ENCODE data around the gene PPP1R18. TPM values are rescaled to one million over a fixed set of nuclear protein-coding genes. Genes with fewer than 3 reads are reported as not detected.

The PPP1R18 gene
- total RNA-seq, 2 donors from 2014 or later = 12.2 to 21.9 TPM

DNA sequence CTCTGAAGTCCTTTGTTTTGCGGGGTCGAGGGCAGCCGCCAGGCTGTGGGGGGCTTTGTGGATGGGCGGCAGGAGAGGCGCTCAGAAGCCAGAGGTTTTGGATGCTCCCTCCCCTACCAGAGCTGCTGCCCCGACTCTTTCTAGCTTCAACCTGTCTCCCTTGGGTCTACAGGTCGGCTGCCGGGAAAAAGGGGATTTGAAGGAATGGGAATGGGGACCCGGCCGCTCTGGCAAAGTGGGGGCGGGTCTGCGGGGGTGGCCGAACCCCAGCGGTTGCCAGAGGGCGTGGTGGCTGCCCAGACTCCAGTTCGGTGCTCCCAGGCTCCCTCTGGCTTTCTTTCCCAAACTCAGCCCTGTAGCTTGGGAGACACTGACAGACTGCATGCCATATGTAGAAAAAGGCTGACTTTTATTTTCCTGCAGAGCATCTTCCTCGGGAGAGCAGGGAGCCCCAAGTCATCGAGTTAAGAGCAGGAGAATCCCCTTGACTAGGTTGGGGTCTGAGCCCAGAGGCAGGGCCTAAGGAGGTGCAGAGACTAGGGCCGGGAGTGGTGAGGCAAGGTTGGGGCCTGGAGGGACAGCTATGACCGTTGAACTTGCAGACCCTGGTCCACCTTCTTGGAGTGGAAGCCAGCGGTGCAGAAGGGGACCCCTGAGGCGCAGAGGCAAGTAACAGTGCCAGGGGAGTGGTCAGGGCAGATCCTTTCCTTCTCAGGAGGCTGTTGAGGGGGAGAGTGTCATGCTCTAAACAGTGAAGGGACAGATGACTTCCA lies 1.4 kb upstream of the PPP1R18 start:
- TF ChIP-seq POLR2AphosphoS5 (IDR thresholded peaks at IDR 0.05) = no peak
- TF ChIP-seq, protein P1, sequence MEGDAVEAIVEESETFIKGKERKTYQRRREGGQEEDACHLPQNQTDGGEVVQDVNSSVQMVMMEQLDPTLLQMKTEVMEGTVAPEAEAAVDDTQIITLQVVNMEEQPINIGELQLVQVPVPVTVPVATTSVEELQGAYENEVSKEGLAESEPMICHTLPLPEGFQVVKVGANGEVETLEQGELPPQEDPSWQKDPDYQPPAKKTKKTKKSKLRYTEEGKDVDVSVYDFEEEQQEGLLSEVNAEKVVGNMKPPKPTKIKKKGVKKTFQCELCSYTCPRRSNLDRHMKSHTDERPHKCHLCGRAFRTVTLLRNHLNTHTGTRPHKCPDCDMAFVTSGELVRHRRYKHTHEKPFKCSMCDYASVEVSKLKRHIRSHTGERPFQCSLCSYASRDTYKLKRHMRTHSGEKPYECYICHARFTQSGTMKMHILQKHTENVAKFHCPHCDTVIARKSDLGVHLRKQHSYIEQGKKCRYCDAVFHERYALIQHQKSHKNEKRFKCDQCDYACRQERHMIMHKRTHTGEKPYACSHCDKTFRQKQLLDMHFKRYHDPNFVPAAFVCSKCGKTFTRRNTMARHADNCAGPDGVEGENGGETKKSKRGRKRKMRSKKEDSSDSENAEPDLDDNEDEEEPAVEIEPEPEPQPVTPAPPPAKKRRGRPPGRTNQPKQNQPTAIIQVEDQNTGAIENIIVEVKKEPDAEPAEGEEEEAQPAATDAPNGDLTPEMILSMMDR (IDR thresholded peaks at IDR 0.05) = peak in 1 of 4 experiments; percentile 29
- no peak for TF ChIP-seq POLR2A (IDR thresholded peaks at IDR 0.05)
- Histone ChIP-seq H3K36me3 (no peaks in the 10 kb centered on the region), H3K27me3 (replicated peaks; ENCODE audit: insufficient read depth) (no peaks in the 10 kb centered on the region), H3K27ac (peak overlapping the region; percentile 92 to 97), H3K4me1 (replicated peaks) (peaks cover 4% of the 10 kb centered on the region), H3K9me3 (no peaks in the 10 kb centered on the region), H3K4me3 (peak overlapping the region; percentile 66 to 88)
- intact Hi-C loops (cut with DNase I) = loop anchor here (2.0 to 5.0 kb wide), 2 partner anchors 33 to 71 kb away; partner anchors contain the start of genes MRPS18B, PPP1R10 and TUBB
- WGBS = 10% methylated on average over 22 of the region's 22 CpGs
- no peak for DNase-seq (ENCODE audit: low spot score)

DNA sequence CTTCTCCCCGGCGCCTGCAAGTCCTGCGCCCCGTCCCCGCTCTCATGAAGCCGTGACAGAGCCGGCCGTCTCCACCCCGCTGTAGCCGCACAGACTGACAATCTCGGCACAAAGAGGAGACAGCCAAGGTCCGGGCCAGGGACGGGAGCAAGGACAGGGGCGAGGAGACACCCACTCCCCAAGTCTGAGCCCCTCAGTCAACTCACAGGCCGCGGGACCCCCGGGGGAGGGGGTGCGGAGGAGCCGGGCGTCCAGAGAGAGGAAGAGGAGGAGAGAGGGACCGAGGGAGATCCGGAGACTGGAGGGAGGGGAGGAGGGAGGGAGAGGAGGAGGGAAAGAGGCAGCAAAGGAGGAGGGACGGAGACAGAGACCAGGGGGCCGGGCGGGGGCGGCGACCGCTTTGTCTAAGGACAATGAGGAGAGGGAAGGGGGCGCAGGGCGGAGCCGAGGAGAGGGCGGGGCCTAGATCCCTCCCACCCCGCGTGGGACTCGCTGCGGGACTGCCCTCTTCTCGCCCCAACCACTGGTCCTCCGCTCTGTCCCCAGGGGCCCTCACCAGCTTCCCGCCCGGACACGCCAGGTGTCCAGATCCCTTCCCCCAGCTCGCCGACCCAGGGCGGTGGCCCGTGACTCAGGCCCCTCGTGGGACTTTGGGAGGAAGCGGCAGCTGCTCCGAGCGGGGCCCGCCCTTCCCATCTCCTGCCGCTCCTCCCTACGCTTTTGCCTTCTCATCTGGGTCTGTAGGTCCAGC lies 638 bp upstream of the PPP1R18 start:
- under 1% methylated on average over 52 of the region's 52 CpGs for WGBS
- H3K36me3 ChIP-seq = no peaks in the 10 kb centered on the region
- H3K27ac ChIP-seq = peak overlapping the region; percentile 92 to 97
- H3K27me3 ChIP-seq (replicated peaks; ENCODE audit: insufficient read depth) = no peaks in the 10 kb centered on the region
- peak overlapping the region; percentile 66 to 88 for H3K4me3 ChIP-seq
- TF ChIP-seq, protein P1 (IDR thresholded peaks at IDR 0.05) = no peak
- TF ChIP-seq POLR2A (IDR thresholded peaks at IDR 0.05) (peak; percentile 63), POLR2AphosphoS5 (IDR thresholded peaks at IDR 0.05) (peak; percentile 74)
- intact Hi-C loops (cut with DNase I) = loop anchor here (2.0 to 5.0 kb wide), 2 partner anchors 34 to 70 kb away; partner anchors contain the start of genes MRPS18B, PPP1R10 and TUBB
- peak; percentile 76 for DNase-seq (ENCODE audit: low spot score)
- peaks cover 4% of the 10 kb centered on the region for H3K4me1 ChIP-seq (replicated peaks)
- no peaks in the 10 kb centered on the region for H3K9me3 ChIP-seq

DNA sequence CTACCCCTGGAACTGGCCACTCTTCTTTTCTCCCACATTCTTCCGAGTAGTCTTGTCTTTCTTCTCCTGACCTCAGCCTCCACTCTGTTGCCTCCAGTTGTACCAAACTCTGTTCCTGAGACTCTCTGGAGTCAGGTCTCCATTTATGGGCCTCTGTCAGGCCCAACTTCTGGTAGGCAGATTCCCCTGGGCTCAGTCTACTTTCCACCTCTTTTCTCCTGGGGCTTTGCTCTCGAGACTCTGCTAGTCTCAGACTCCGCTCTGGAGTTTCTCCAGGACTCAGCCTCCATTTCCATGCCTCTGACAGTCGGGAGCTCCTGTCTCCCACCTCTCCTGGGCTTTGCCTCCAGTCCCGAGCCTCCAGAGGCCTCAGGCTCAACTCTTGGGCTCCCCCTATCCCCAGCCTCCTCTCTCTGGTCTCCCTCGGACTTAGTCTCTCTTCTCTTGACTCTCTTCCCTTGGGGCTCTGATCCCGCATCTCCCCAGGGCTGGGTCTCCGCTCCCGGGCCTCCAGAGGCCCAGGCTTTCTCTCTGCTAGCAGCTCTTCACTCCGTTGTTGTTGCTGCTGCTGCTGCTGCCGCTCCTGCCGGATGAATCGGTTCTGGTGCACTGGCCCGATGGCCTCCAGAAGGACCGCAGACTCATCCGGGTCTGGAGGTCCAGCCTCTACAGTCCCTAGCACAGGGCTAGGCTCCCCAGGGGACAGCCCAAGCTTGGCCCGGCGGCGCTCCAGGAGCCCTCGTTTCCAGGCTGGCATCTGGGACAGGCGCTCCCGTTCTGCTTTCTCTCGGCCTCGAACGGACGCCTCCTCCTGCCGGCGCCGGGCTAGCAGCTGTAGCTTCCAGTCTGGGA lies 1.1 kb downstream of the PPP1R18 start:
- Histone ChIP-seq H3K4me3 (peak overlapping the region; percentile 66 to 88), H3K27ac (peak overlapping the region; percentile 92 to 97), H3K9me3 (no peaks in the 10 kb centered on the region), H3K4me1 (replicated peaks) (peaks cover 4% of the 10 kb centered on the region), H3K36me3 (no peaks in the 10 kb centered on the region), H3K27me3 (replicated peaks; ENCODE audit: insufficient read depth) (no peaks in the 10 kb centered on the region)
- intact Hi-C loops (cut with DNase I) = loop anchor here (2.0 to 5.0 kb wide), 2 partner anchors 35 to 68 kb away; partner anchors contain the start of genes MRPS18B, PPP1R10 and TUBB
- no peak for TF ChIP-seq POLR2A (IDR thresholded peaks at IDR 0.05)
- TF ChIP-seq POLR2AphosphoS5 (IDR thresholded peaks at IDR 0.05) = no peak
- TF ChIP-seq, protein P1 (IDR thresholded peaks at IDR 0.05) = no peak
- WGBS = 54% methylated on average over 27 of the region's 29 CpGs
- no peak for DNase-seq (ENCODE audit: low spot score)

DNA sequence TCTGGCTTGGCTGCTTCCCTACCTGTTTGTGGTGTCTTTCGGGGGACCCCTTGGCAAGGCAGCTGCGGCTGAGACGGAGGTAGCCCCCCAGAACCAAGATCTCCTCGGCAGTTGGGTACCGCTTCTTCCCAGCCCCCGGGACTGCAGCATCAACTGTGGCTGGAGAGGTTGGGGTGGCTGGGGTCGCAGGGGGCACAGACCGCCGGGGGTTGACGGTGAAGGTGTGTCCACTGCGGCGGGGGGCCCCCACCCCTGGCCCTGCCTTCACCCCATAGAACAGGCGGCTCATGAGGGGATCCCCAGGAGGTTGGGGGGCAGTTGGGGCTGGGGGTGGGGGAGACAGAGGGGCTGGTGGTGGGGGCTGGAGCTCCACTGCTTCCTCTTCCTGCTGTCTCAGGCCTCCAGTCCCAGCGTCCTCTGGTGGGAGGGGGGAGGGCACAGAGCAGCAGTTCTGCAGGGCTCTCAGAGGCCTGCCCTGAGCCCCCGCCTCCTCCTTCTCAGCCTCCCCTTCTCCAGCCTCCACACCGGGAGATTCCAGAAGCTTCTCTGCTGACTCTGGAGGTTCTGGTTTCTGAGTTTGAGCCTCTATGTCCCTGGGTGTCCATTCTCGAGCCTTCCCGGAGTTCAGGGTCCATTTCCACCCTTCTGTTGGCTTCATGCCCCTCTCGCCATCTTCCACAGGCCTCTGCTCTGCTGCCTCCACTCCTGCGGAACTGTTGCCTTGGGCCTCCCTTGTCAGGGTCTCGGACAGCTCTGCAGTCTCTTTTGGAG lies 1.9 kb downstream of the PPP1R18 start:
- peaks cover 4% of the 10 kb centered on the region for H3K4me1 ChIP-seq (replicated peaks)
- DNase-seq (ENCODE audit: low spot score) = no peak
- H3K36me3 ChIP-seq = no peaks in the 10 kb centered on the region
- TF ChIP-seq POLR2AphosphoS5 (IDR thresholded peaks at IDR 0.05) = no peak
- TF ChIP-seq POLR2A (IDR thresholded peaks at IDR 0.05) = no peak
- TF ChIP-seq, protein P1 (IDR thresholded peaks at IDR 0.05) = no peak
- peak overlapping the region; percentile 66 to 88 for H3K4me3 ChIP-seq
- peak overlapping the region; percentile 92 to 97 for H3K27ac ChIP-seq
- H3K27me3 ChIP-seq (replicated peaks; ENCODE audit: insufficient read depth) = no peaks in the 10 kb centered on the region
- WGBS = 48% methylated on average over 21 of the region's 21 CpGs
- intact Hi-C loops (cut with DNase I) = loop anchor here (5.0 kb wide), 1 partner anchor 67 kb away; the partner anchor contains the start of genes MRPS18B and PPP1R10
- H3K9me3 ChIP-seq = no peaks in the 10 kb centered on the region
